ENCODE data around the gene RGS3.

DNA sequence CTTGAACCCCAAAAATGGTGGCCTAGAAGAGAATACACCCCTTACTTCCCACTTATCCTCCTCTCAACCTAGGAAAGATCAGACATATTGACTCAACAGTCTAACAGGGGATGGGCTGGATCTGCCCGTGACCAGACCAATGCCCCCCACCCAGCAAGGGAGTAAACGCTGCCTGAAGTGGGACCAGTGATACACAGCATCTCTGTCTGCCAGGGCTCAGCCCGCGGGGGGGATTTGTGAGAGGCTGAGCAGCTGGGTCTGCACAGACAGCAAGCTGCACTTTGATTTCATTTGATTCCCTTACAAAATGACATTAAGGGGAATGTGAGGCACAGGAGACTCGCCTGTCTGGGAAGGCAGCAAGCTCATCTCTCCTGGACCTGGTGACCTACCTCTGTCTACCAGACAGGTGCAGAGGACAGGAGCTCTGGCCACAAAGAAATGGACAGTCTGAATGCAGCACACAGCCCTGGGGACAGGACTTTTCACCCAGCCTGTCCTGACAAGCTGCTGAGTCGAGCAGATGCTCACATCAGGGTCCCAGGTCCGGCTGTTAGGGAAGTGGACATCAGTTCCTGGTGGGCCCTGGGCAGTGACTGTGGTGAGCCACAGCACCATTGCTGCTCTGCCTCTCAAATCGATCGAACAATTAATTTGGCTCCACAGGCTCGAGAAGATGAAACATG lies 79.9 kb downstream of the RGS3 start:
- TF ChIP-seq RAD21 (IDR thresholded peaks at IDR 0.05; ENCODE audit: low read depth) (no peak), EP300 (IDR thresholded peaks at IDR 0.05; ENCODE audit: borderline replicate concordance) (no peak), NFIC (IDR thresholded peaks at IDR 0.05) (no peak)
- TF ChIP-seq, protein P1, sequence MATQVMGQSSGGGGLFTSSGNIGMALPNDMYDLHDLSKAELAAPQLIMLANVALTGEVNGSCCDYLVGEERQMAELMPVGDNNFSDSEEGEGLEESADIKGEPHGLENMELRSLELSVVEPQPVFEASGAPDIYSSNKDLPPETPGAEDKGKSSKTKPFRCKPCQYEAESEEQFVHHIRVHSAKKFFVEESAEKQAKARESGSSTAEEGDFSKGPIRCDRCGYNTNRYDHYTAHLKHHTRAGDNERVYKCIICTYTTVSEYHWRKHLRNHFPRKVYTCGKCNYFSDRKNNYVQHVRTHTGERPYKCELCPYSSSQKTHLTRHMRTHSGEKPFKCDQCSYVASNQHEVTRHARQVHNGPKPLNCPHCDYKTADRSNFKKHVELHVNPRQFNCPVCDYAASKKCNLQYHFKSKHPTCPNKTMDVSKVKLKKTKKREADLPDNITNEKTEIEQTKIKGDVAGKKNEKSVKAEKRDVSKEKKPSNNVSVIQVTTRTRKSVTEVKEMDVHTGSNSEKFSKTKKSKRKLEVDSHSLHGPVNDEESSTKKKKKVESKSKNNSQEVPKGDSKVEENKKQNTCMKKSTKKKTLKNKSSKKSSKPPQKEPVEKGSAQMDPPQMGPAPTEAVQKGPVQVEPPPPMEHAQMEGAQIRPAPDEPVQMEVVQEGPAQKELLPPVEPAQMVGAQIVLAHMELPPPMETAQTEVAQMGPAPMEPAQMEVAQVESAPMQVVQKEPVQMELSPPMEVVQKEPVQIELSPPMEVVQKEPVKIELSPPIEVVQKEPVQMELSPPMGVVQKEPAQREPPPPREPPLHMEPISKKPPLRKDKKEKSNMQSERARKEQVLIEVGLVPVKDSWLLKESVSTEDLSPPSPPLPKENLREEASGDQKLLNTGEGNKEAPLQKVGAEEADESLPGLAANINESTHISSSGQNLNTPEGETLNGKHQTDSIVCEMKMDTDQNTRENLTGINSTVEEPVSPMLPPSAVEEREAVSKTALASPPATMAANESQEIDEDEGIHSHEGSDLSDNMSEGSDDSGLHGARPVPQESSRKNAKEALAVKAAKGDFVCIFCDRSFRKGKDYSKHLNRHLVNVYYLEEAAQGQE (IDR thresholded peaks at IDR 0.05; ENCODE audit: low read depth) = no peak

Measured in Ishikawa (cell line).